Astrocyte (in vitro differentiated cells and primary cell): ENCODE data around the gene FOXL3. TPM values are rescaled to one million over a fixed set of nuclear protein-coding genes. Genes with fewer than 3 reads are reported as not detected.

Experiments
- DNase-seq: peaks from one replicate; pipeline ENCODE4 v3.0.0-alpha.2; 2010; ENCODE audit warnings: low read depth
- FAIRE-seq: peaks from 2 replicates; lab custom pipeline; 2011; peaks lifted over from hg19 to GRCh38; lab: Jason Lieb, UNC
- H2AFZ ChIP-seq: 2 replicates; pipeline ENCODE4 v1.6.0; 2012; ENCODE audit warnings: low read depth, low read length, inconsistent platforms
- H3K27ac ChIP-seq: 2 replicates; pipeline ENCODE4 v1.5.1; 2011; ENCODE audit warnings: low read depth, low read length, inconsistent platforms
- H3K27me3 ChIP-seq: 2 replicates; pipeline ENCODE4 v1.6.0; 2011; ENCODE audit warnings: low read length, inconsistent platforms; ENCODE audit not compliant: insufficient read depth
- H3K36me3 ChIP-seq: 2 replicates; pipeline ENCODE4 v1.5.1; 2011; ENCODE audit warnings: low read length, inconsistent platforms; ENCODE audit not compliant: insufficient read depth
- H3K4me1 ChIP-seq: 2 replicates; pipeline ENCODE4 v1.5.1; 2011; ENCODE audit warnings: low read length, inconsistent platforms; ENCODE audit not compliant: insufficient read depth
- H3K4me2 ChIP-seq: 2 replicates; pipeline ENCODE4 v1.6.0; 2012; ENCODE audit warnings: low read length, inconsistent platforms
- H3K4me3 ChIP-seq: 2 replicates; pipeline ENCODE4 v1.5.1; 2011; ENCODE audit warnings: low read depth, mild to moderate bottlenecking, low read length, inconsistent platforms; ENCODE audit not compliant: insufficient read depth
- H3K79me2 ChIP-seq: 2 replicates; pipeline ENCODE4 v1.6.0; 2012; ENCODE audit warnings: mild to moderate bottlenecking, low read length, inconsistent platforms; ENCODE audit not compliant: insufficient read depth
- H3K9ac ChIP-seq: 2 replicates; pipeline ENCODE4 v1.6.0; 2012; ENCODE audit warnings: mild to moderate bottlenecking, low read length, inconsistent platforms
- H3K9me3 ChIP-seq: 2 replicates; pipeline ENCODE4 v1.5.1; 2012; ENCODE audit warnings: low read depth, mild to moderate bottlenecking, low read length, inconsistent platforms; ENCODE audit not compliant: insufficient read depth
- H4K20me1 ChIP-seq: 2 replicates; pipeline ENCODE4 v1.6.0; 2012; ENCODE audit warnings: low read length, inconsistent platforms; ENCODE audit not compliant: insufficient read depth
- H3K27ac Mint-ChIP-seq: one replicate; pipeline ENCODE4 v1.8.0; 2021; ENCODE audit warnings: mild to moderate bottlenecking, mixed read lengths; ENCODE audit not compliant: unreplicated experiment
- H3K27me3 Mint-ChIP-seq: one replicate; pipeline ENCODE4 v1.8.0; 2021; ENCODE audit warnings: low read depth, mixed read lengths; ENCODE audit not compliant: unreplicated experiment
- H3K36me3 Mint-ChIP-seq: one replicate; pipeline ENCODE4 v1.8.0; 2021; ENCODE audit warnings: low read depth, mixed read lengths; ENCODE audit not compliant: unreplicated experiment
- H3K4me1 Mint-ChIP-seq: one replicate; pipeline ENCODE4 v1.8.0; 2021; ENCODE audit warnings: low read depth, mixed read lengths; ENCODE audit not compliant: unreplicated experiment
- H3K4me3 Mint-ChIP-seq: one replicate; pipeline ENCODE4 v1.8.0; 2021; ENCODE audit warnings: mild to moderate bottlenecking, moderate library complexity, mixed read lengths; ENCODE audit not compliant: unreplicated experiment
- H3K9me3 Mint-ChIP-seq: one replicate; pipeline ENCODE4 v1.8.0; 2021; ENCODE audit warnings: mild to moderate bottlenecking, mixed read lengths; ENCODE audit not compliant: unreplicated experiment
- EZH2 ChIP-seq: IDR thresholded peaks from 2 replicates; pipeline ENCODE4 v1.6.1; 2012; ENCODE audit warnings: mild to moderate bottlenecking, low read length, inconsistent platforms; ENCODE audit not compliant: insufficient read depth
- total RNA-seq: library from RNA; stranded (reverse); gene quantifications from 2 replicates; pipeline ENCODE4 v1.2.1, GENCODE V29; 2021
- TF ChIP-seq, protein P1 (sequence below): IDR thresholded peaks from 2 replicates; pipeline ENCODE4 v1.5.1; 2011; ENCODE audit warnings: low read depth, mild to moderate bottlenecking, inconsistent platforms, low read length, moderate library complexity; ENCODE audit not compliant: insufficient read depth

FOXL3 gene
- total RNA-seq, 1 donor from 2014 or later = not detected

- no peak overlapping the region for H3K27ac Mint-ChIP-seq
- H2AFZ ChIP-seq = no peak overlapping the region
Measured at GRCh38 chr7:253581-254336, 36.2 kb upstream of the FOXL3 start.

DNA sequence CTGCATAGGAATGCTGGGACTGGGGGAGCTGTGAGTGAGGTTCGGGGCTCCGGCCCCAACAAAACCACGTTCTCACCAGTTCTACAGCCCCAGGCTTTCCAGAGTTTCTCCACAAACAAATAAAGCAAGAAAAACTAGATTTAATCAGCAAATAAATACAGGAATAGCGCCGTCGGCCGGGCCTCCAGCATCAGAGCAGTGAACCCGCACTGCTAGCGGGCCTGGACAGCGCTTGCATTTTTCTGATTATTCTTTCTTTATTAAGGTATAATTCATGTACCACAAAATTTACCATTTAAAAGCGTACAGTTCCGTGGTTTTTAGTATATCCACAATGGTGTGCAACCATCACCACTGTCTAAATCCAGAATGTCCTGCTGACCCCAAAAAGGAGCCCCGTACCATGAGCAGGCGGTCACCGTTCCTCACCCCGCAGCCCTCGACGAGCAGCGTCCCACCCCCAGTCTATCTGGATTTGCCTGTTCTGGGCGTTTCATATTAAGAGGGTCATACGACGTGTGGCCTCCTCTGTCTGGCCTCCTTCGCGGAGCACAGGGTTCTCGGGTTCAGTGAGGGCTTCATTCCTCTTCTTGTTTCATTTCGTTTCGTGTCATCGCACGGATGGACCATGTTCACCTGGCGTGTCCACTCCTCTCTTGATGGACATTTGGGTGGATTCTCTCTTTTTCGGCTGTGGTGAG is 35.5 kb upstream of the FOXL3 start:
- Histone ChIP-seq H3K36me3 (peaks cover 2% of the 10 kb centered on the region), H4K20me1 (peaks cover 28% of the 10 kb centered on the region), H3K9me3 (no peaks in the 10 kb centered on the region), H3K79me2 (no peaks in the 10 kb centered on the region), H2AFZ (no peak overlapping the region), H3K4me1 (no peaks in the 10 kb centered on the region), H3K27me3 (no peaks in the 10 kb centered on the region), H3K27ac (no peak overlapping the region), H3K4me3 (no peak overlapping the region), H3K9ac (no peak overlapping the region), H3K4me2 (no peak overlapping the region)
- Mint-ChIP-seq H3K9me3 (peaks cover 6% of the 10 kb centered on the region), H3K27me3 (peaks cover 3% of the 10 kb centered on the region), H3K4me1 (no peaks in the 10 kb centered on the region), H3K4me3 (no peak overlapping the region), H3K36me3 (peaks cover 20% of the 10 kb centered on the region), H3K27ac (no peak overlapping the region)
- FAIRE-seq = no peak
- TF ChIP-seq EZH2 = no peak
- TF ChIP-seq, protein P1, sequence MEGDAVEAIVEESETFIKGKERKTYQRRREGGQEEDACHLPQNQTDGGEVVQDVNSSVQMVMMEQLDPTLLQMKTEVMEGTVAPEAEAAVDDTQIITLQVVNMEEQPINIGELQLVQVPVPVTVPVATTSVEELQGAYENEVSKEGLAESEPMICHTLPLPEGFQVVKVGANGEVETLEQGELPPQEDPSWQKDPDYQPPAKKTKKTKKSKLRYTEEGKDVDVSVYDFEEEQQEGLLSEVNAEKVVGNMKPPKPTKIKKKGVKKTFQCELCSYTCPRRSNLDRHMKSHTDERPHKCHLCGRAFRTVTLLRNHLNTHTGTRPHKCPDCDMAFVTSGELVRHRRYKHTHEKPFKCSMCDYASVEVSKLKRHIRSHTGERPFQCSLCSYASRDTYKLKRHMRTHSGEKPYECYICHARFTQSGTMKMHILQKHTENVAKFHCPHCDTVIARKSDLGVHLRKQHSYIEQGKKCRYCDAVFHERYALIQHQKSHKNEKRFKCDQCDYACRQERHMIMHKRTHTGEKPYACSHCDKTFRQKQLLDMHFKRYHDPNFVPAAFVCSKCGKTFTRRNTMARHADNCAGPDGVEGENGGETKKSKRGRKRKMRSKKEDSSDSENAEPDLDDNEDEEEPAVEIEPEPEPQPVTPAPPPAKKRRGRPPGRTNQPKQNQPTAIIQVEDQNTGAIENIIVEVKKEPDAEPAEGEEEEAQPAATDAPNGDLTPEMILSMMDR = no peak
- DNase-seq = no peak

More at GRCh38 chr7:253581-254336, 36.2 kb upstream of the FOXL3 start:
- FAIRE-seq = no peak
- Histone ChIP-seq H3K27me3 (no peaks in the 10 kb centered on the region), H3K4me1 (no peaks in the 10 kb centered on the region), H3K4me3 (no peak overlapping the region), H3K27ac (no peak overlapping the region), H3K36me3 (peaks cover 2% of the 10 kb centered on the region), H4K20me1 (peaks cover 33% of the 10 kb centered on the region), H3K4me2 (no peak overlapping the region), H3K9me3 (no peaks in the 10 kb centered on the region), H3K9ac (no peak overlapping the region), H3K79me2 (no peaks in the 10 kb centered on the region)
- Mint-ChIP-seq H3K36me3 (peaks cover 23% of the 10 kb centered on the region), H3K4me1 (no peaks in the 10 kb centered on the region), H3K27me3 (peaks cover 5% of the 10 kb centered on the region), H3K9me3 (peaks cover 4% of the 10 kb centered on the region), H3K4me3 (no peak overlapping the region)
- TF ChIP-seq EZH2 = no peak
- TF ChIP-seq, protein P1 = no peak
- DNase-seq = no peak

DNA sequence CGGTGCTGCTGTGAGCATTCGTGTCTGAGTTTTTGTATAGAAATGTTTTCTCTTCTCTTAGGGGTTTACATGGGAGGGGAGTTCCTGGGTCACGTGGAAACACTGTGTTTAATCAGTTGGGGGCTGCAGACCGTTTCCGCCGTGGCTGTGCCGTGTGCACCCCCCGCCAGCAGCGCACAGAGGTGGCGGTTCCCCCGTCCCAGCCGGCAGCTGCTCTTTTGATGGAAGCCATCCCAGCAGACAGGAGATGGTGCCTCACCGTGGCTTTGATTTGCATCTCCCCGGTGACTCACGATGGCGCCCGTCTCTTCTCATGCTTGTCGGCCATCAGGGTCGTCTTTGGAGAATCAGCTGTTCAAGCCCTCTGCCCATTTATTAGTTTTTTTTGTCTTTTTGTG is 34.9 kb upstream of the FOXL3 start:
- no peak for TF ChIP-seq EZH2
- TF ChIP-seq, protein P1 = no peak
- Histone ChIP-seq H3K9ac (no peak overlapping the region), H3K36me3 (peaks cover 2% of the 10 kb centered on the region), H3K4me2 (no peak overlapping the region), H3K4me1 (no peaks in the 10 kb centered on the region), H3K27ac (no peak overlapping the region), H3K79me2 (no peaks in the 10 kb centered on the region), H3K27me3 (no peaks in the 10 kb centered on the region), H2AFZ (no peak overlapping the region), H3K9me3 (no peaks in the 10 kb centered on the region), H4K20me1 (peaks cover 23% of the 10 kb centered on the region), H3K4me3 (no peak overlapping the region)
- Mint-ChIP-seq H3K4me1 (no peaks in the 10 kb centered on the region), H3K27me3 (peaks cover 2% of the 10 kb centered on the region), H3K36me3 (peaks cover 21% of the 10 kb centered on the region), H3K4me3 (no peak overlapping the region), H3K9me3 (peaks cover 6% of the 10 kb centered on the region), H3K27ac (no peak overlapping the region)
- FAIRE-seq (no peak), DNase-seq (no peak)
